Ovary (tissue), 9 donors: ENCODE data around the gene PPIL4. TPM values are rescaled to one million over a fixed set of nuclear protein-coding genes. Genes with fewer than 3 reads are reported as not detected.

Source experiments
- DNase-seq, 5 donors: peaks; one replicate each; pipeline ENCODE4 v3.0.0-alpha.2; 2019 to 2020
- H3K27ac ChIP-seq, 2 donors: fragments of 200-600 bp; one replicate each; pipeline versions ENCODE4 v1.5.1 to v1.8.0; 2019 to 2022
- H3K27me3 ChIP-seq: fragments of 200-600 bp; one replicate; pipeline ENCODE4 v1.8.0; 2022
- H3K36me3 ChIP-seq: fragments of 200-600 bp; sonication (generic); one replicate; pipeline ENCODE4 v1.5.1; 2019
- H3K4me1 ChIP-seq: one replicate; pipeline ENCODE4 v1.8.1; 2013; ENCODE audit warnings: mild to moderate bottlenecking, moderate library complexity; ENCODE audit not compliant: insufficient read depth
- H3K4me3 ChIP-seq: fragments of 200-600 bp; sonication (generic); one replicate; pipeline ENCODE4 v1.5.1; 2017
- H3K9me3 ChIP-seq, 2 donors: fragments of 200-600 bp in 1 of 2; sonication (generic) in 1 of 2; one replicate each; pipeline versions ENCODE4 v1.5.1 to v1.8.1; 2013 to 2019; ENCODE audit warnings: mild to moderate bottlenecking in 1 of 2, moderate library complexity in 1 of 2
- EP300 ChIP-seq: sonication (generic); formaldehyde crosslinking; IDR thresholded peaks from one replicate; pipeline ENCODE4 v1.6.1; 2017; ENCODE audit warnings: antibody characterized with exemption
- POLR2A ChIP-seq: fragments of 450-650 bp; IDR thresholded peaks from one replicate; pipeline ENCODE4 v1.6.1; 2017; ENCODE audit warnings: antibody characterized with exemption, mild to moderate bottlenecking, moderate library complexity
- WGBS, 3 donors: extraction: QIAGEN DNeasy Blood & Tissue Kit in 1 of 3; methylation state at CpG; one replicate each; pipeline versions ENCODE4 v1.1.5 to v1.1.7; 2013 to 2017; 5-methylcytosine and 5-hydroxymethylcytosine counted together
- intact Hi-C, 4 donors: fragments of 100-400 bp; cut with DNase I; formaldehyde crosslinking; loops; one replicate each; pipeline versions ENCODE4 v1.11.0 to v1.15.1; 2022 to 2023
- polyA plus RNA-seq, 2 donors: library from polyadenylated mRNA; stranded (reverse); fragments of 200-250 nt in 1 of 2; fragments of 350-450 nt in 1 of 2; fragmentation: Illumina TruSeq in 1 of 2; extraction: RNeasy Lipid Tissue Mini Kit (QIAGEN cat#74804) in 1 of 2; gene quantifications; one replicate each; pipeline ENCODE4 v1.2.3, GENCODE V29; 2013 to 2014
- total RNA-seq, 7 donors: library from RNA; depleted of rRNA in 2 of 7; stranded (reverse); fragments of >200 nt in 2 of 7; fragmentation: NEBNext Ultra II Directional in 3 of 7; extraction: Animal tissue kit (Norgen Biotek cat#: 25700) in 3 of 7; gene quantifications; one replicate each; pipeline versions ENCODE4 v1.1.0 to v1.2.4, GENCODE V29; 2016 to 2023
- TF ChIP-seq, protein P1 (sequence below), 3 donors: fragments of 450-650 bp in 2 of 3; fragments of 200-600 bp in 1 of 3; IDR thresholded peaks; one replicate each; pipeline versions ENCODE4 v1.5.1 to v1.8.0; 2016 to 2022; ENCODE audit warnings: antibody characterized with exemption in 3 of 3, mild to moderate bottlenecking in 1 of 3
- donor health status: DM: no; HTN: no; CAD: no; lungs with moderate emphysema.
- donor health status: DM: no; HTN: no; CAD: no.
- donor health status: Bipolar disorder and iron deficiency.
- donor health status: DM: yes; HTN: yes; CAD: no.
- donor health status: DM: no; HTN: no; CAD: no.
- donor health status: DM: yes; HTN: yes; CAD: no.

The PPIL4 gene
- total and polyA plus RNA-seq, 9 donors: 29.4 to 50.6 (median 37.8) TPM

DNA sequence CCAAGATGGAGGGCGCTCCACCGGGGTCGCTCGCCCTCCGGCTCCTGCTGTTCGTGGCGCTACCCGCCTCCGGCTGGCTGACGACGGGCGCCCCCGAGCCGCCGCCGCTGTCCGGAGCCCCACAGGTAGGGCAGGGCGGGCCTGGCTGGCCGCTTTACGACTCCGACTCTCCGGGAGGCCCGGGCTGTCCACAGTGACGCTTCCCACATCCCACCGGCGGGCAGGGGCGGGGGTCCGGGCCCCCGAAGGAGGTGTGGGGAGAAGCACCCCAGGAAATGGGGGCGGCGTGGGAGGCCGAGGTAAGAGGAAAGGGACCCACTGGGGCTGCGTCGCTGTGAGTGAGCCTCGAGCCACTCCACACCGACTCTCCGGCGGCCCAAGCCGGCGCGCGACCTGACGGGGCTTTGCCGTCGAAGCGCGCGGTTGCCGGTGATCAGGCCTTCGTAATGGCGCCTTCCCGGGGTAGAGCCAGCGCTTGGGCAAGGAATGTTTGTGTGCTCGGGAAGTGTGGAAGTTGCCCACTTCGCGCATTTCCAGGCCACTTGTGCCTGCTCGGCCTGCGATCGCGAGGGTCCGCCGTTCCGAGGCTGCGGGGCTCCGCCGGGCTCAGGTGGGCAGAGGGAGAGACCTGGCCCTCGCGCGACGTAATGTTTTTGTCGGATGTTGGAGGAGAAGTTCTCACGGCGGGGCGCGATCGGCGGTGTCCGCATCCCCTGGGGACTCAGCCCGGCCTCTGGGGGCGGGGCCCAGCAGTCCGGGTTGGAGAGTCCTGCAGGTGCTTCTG is 20.8 kb upstream of the PPIL4 start:
- Histone ChIP-seq H3K4me3 (peak overlapping the region; percentile 91), H3K27ac (peak overlapping the region; percentile 86 to 90), H3K36me3 (no peaks in the 10 kb centered on the region), H3K4me1 (no peaks in the 10 kb centered on the region), H3K27me3 (no peaks in the 10 kb centered on the region), H3K9me3 (no peaks in the 10 kb centered on the region)
- TF ChIP-seq POLR2A (peak; percentile 50), EP300 (no peak)
- 0% methylated on average over 59 to 81 of the region's 81 CpGs for WGBS, 3 donors
- intact Hi-C loops: no loop called here
- peak; percentile 47 to 71 (median 59) for DNase-seq

DNA sequence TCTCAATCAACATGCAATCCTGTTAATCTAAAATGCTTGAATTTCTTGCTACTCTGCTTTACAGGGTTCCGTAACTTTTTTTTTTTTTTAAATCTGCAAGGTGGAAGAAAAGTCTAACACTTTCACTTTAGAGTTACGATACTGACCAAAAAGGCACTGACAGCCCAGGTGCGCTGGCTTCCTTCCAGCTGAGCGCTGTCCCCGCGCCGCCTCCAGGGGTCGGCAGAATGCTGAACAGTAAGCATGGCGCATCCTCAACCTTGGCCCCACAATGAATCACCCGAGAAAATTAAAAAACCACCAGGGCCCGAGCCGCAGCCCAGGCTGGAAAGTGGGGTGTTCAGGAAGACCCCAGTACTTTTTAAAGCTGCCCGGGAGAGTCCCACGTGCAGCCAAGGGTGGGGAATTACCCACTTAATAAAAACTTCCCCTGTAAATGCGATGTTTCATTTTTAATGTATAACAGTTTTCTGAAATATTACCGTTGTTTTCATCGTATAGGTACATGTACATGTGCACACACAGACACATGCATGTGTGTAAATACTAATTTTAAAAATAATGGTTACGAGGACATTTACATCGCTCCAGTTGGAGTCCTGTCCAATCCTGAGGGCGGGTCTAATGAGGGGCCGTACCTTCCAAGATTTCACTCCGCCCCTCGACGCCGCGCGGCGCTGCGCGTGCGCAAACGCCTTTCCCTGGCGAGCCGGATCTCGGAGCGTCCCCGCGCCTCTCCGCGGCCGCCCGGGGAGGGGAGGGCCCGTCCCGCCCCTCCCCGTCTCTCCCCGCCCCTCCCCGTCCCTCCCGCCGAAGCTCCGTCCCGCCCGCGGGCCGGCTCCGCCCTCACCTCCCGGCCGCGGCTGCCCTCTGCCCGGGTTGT is 19.9 kb upstream of the PPIL4 start, which contains the start of gene GINM1:
Gene GINM1, plus strand, starts transcription at position 849 of the 883 bp plus-strand sequence. CDS start 40 bp downstream, outside the sequence.
- TF ChIP-seq POLR2A (no peak), EP300 (no peak)
- TF ChIP-seq, protein P1, sequence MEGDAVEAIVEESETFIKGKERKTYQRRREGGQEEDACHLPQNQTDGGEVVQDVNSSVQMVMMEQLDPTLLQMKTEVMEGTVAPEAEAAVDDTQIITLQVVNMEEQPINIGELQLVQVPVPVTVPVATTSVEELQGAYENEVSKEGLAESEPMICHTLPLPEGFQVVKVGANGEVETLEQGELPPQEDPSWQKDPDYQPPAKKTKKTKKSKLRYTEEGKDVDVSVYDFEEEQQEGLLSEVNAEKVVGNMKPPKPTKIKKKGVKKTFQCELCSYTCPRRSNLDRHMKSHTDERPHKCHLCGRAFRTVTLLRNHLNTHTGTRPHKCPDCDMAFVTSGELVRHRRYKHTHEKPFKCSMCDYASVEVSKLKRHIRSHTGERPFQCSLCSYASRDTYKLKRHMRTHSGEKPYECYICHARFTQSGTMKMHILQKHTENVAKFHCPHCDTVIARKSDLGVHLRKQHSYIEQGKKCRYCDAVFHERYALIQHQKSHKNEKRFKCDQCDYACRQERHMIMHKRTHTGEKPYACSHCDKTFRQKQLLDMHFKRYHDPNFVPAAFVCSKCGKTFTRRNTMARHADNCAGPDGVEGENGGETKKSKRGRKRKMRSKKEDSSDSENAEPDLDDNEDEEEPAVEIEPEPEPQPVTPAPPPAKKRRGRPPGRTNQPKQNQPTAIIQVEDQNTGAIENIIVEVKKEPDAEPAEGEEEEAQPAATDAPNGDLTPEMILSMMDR (IDR thresholded peaks at IDR 0.05): peak; percentile 31 to 61 (median 36)
- Histone ChIP-seq H3K27ac (peak within 1 kb of the TSS; percentile 86 to 90), H3K27me3 (no peaks in the 10 kb centered on the region), H3K36me3 (no peaks in the 10 kb centered on the region), H3K9me3 (no peaks in the 10 kb centered on the region), H3K4me3 (peak within 1 kb of the TSS; percentile 91), H3K4me1 (no peaks in the 10 kb centered on the region)
- WGBS, 3 donors: 0 to 1% (median 1%) methylated on average over 40 to 59 of the region's 59 CpGs
- peak; percentile 90 to 97 (median 94) for DNase-seq
- intact Hi-C loops: no loop called here

DNA sequence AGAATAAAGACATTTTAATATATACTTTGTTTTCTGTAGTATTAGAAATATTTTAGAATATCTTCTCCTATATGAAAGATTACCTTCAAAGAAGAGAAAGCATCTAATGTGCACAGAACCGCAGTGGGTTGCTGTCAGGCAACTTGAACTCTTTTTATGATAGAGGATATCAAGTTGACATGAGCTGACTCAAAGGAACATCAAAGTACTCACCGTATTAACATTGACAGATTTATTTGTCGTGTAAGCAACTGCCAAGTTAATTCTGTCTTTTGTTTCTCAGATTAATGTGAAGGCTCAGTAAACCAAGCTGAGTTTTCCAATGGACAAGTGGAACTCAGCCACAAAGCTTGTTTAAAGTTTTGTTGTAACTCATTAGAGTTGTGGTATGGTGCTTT is 18.1 kb upstream of the PPIL4 start:
- TF ChIP-seq POLR2A (no peak), EP300 (no peak)
- TF ChIP-seq, protein P1 (IDR thresholded peaks at IDR 0.05): no peak
- 58 to 67% (median 66%) methylated on average over 3 of the region's 3 CpGs for WGBS, 3 donors
- DNase-seq: no peak
- H3K4me1 ChIP-seq: no peaks in the 10 kb centered on the region
- no peaks in the 10 kb centered on the region for H3K9me3 ChIP-seq
- no peaks in the 10 kb centered on the region for H3K27me3 ChIP-seq
- no peak overlapping the region for H3K27ac ChIP-seq
- no peak overlapping the region for H3K4me3 ChIP-seq
- H3K36me3 ChIP-seq: no peaks in the 10 kb centered on the region
- intact Hi-C loops: no loop called here

DNA sequence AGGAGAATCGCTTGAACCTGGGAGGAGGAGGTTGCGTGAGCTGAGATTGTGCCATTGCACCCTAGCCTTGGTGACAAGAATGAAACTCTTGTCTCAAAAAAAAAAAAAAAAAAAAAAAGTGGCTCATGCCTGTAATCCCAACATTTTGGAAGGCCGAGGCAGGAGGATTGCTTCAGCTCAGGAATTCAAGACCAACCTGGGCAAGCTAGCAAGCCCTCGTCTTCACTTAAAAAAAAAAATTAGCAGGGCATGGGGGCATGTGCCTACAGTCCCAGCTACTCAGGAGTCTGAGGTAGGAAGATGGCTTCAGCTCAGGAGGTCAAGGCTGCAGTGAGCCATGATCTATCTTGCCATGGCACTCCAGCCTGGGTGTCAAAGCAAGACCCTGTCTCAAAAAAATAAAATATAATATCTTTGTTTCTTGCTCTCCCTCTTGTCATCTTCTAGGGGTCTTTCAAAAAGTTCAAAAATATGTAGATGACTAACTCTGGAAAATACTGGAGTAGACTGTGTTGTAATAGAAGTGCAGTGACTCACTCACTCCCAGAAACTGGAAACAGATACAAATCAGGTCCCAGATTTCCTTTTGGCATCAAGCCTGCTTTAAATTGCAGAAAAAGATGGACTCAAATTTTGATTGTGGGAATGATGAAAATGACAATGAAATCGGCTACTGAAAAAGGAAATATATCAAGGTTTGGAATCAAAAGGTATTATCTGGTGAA is 17.5 kb upstream of the PPIL4 start:
- no peaks in the 10 kb centered on the region for H3K9me3 ChIP-seq
- WGBS, 3 donors: 80 to 88% (median 86%) methylated on average over 5 of the region's 5 CpGs
- no peaks in the 10 kb centered on the region for H3K4me1 ChIP-seq
- TF ChIP-seq, protein P1 (IDR thresholded peaks at IDR 0.05): no peak
- TF ChIP-seq POLR2A (no peak), EP300 (no peak)
- no peaks in the 10 kb centered on the region for H3K36me3 ChIP-seq
- intact Hi-C loops: no loop called here
- H3K27me3 ChIP-seq: no peaks in the 10 kb centered on the region
- no peak for DNase-seq
- no peak overlapping the region for H3K4me3 ChIP-seq
- H3K27ac ChIP-seq: no peak overlapping the region
